ENCODE data around the gene EPN1.

The EPN1 gene

GRCh38 chr19:55694656-55695491, 19.8 kb downstream of the EPN1 start:
- Histone ChIP-seq H3K4me3 (no peak overlapping the region), H3K9me3 (ENCODE audit: low read depth, low read length) (no peaks in the 10 kb centered on the region), H3K36me3 (ENCODE audit: insufficient read depth, low read length) (peaks cover 17% of the 10 kb centered on the region; the same call in 1 of the 2 replicates), H3K9ac (ENCODE audit: insufficient read length) (no peak overlapping the region), H3K27ac (no peak overlapping the region)
- no peak for TF ChIP-seq POLR2AphosphoS5 (IDR thresholded peaks at IDR 0.05; ENCODE audit: borderline replicate concordance, low read depth, low read length)
- TF ChIP-seq EZH2 (IDR thresholded peaks at IDR 0.05), result no peak
- TF ChIP-seq FOXP2 (optimal IDR thresholded peaks at IDR 0.05; ENCODE audit: control extremely low read depth, extremely low read length, insufficient read depth), result no peak
- DNase-seq (ENCODE audit: low read depth, low spot score), result no peak

- TF ChIP-seq EZH2 (IDR thresholded peaks at IDR 0.05), result no peak
- no peak for DNase-seq (ENCODE audit: low read depth, low spot score)
- H3K36me3 ChIP-seq (ENCODE audit: insufficient read depth, low read length), result peaks cover 19% of the 10 kb centered on the region; the same call in 1 of the 2 replicates
- H3K27ac ChIP-seq, result no peak overlapping the region
- H3K4me3 ChIP-seq, result no peak overlapping the region
- no peak overlapping the region for H3K9ac ChIP-seq (ENCODE audit: insufficient read length)
- H3K9me3 ChIP-seq (ENCODE audit: low read depth, low read length), result no peaks in the 10 kb centered on the region
These were observed 20.7 kb downstream of the EPN1 start for GRCh38 chr19:55695511-55696290.

- Histone ChIP-seq H3K36me3 (ENCODE audit: insufficient read depth, low read length) (peaks cover 19% of the 10 kb centered on the region; the same call in 1 of the 2 replicates), H3K9ac (ENCODE audit: insufficient read length) (no peak overlapping the region), H3K27ac (no peak overlapping the region), H3K9me3 (ENCODE audit: low read depth, low read length) (no peaks in the 10 kb centered on the region), H3K4me3 (no peak overlapping the region)
- TF ChIP-seq POLR2AphosphoS5 (IDR thresholded peaks at IDR 0.05; ENCODE audit: borderline replicate concordance, low read depth, low read length) (no peak), EZH2 (IDR thresholded peaks at IDR 0.05) (no peak), FOXP2 (optimal IDR thresholded peaks at IDR 0.05; ENCODE audit: control extremely low read depth, extremely low read length, insufficient read depth) (no peak)
- no peak for DNase-seq (ENCODE audit: low read depth, low spot score)
These were observed 21.5 kb downstream of the EPN1 start for GRCh38 chr19:55696301-55697068.

GRCh38 chr19:55697069-55697440, 22.0 kb downstream of the EPN1 start:
- TF ChIP-seq FOXP2 (optimal IDR thresholded peaks at IDR 0.05; ENCODE audit: control extremely low read depth, extremely low read length, insufficient read depth) (no peak), EZH2 (IDR thresholded peaks at IDR 0.05) (no peak), POLR2AphosphoS5 (IDR thresholded peaks at IDR 0.05; ENCODE audit: borderline replicate concordance, low read depth, low read length) (no peak)
- DNase-seq (ENCODE audit: low read depth, low spot score), result no peak
- Histone ChIP-seq H3K36me3 (ENCODE audit: insufficient read depth, low read length) (peaks cover 19% of the 10 kb centered on the region; the same call in 1 of the 2 replicates), H3K9me3 (ENCODE audit: low read depth, low read length) (no peaks in the 10 kb centered on the region), H3K4me3 (no peak overlapping the region), H3K27ac (no peak overlapping the region), H3K9ac (ENCODE audit: insufficient read length) (no peak overlapping the region)

GRCh38 chr19:55697698-55698097, 22.7 kb downstream of the EPN1 start:
- H3K9ac ChIP-seq (ENCODE audit: insufficient read length), result no peak overlapping the region
- H3K27ac ChIP-seq, result no peak overlapping the region
- H3K9me3 ChIP-seq (ENCODE audit: low read depth, low read length), result no peaks in the 10 kb centered on the region
- TF ChIP-seq EZH2 (IDR thresholded peaks at IDR 0.05) (no peak), FOXP2 (optimal IDR thresholded peaks at IDR 0.05; ENCODE audit: control extremely low read depth, extremely low read length, insufficient read depth) (no peak), POLR2AphosphoS5 (IDR thresholded peaks at IDR 0.05; ENCODE audit: borderline replicate concordance, low read depth, low read length) (no peak)
- H3K4me3 ChIP-seq, result no peak overlapping the region
- DNase-seq (ENCODE audit: low read depth, low spot score), result no peak
- H3K36me3 ChIP-seq (ENCODE audit: insufficient read depth, low read length), result peaks cover 19% of the 10 kb centered on the region; the same call in 1 of the 2 replicates

- H3K27ac ChIP-seq, result no peak overlapping the region
- DNase-seq (ENCODE audit: low read depth, low spot score), result no peak
- peaks cover 15% of the 10 kb centered on the region; the same call in 1 of the 2 replicates for H3K36me3 ChIP-seq (ENCODE audit: insufficient read depth, low read length)
- TF ChIP-seq FOXP2 (optimal IDR thresholded peaks at IDR 0.05; ENCODE audit: control extremely low read depth, extremely low read length, insufficient read depth) (no peak), POLR2AphosphoS5 (IDR thresholded peaks at IDR 0.05; ENCODE audit: borderline replicate concordance, low read depth, low read length) (no peak), EZH2 (IDR thresholded peaks at IDR 0.05) (no peak)
- H3K9me3 ChIP-seq (ENCODE audit: low read depth, low read length), result no peaks in the 10 kb centered on the region
- H3K4me3 ChIP-seq, result no peak overlapping the region
- no peak overlapping the region for H3K9ac ChIP-seq (ENCODE audit: insufficient read length)
These were observed 23.2 kb downstream of the EPN1 start for GRCh38 chr19:55698256-55698655.

GRCh38 chr19:55699221-55699620, 24.2 kb downstream of the EPN1 start:
- no peak overlapping the region for H3K9ac ChIP-seq (ENCODE audit: insufficient read length)
- H3K9me3 ChIP-seq (ENCODE audit: low read depth, low read length), result no peaks in the 10 kb centered on the region
- no peak for TF ChIP-seq POLR2AphosphoS5 (IDR thresholded peaks at IDR 0.05; ENCODE audit: borderline replicate concordance, low read depth, low read length)
- no peak for TF ChIP-seq EZH2 (IDR thresholded peaks at IDR 0.05)
- H3K36me3 ChIP-seq (ENCODE audit: insufficient read depth, low read length), result peaks cover 9% of the 10 kb centered on the region; the same call in 1 of the 2 replicates
- no peak for DNase-seq (ENCODE audit: low read depth, low spot score)
- H3K4me3 ChIP-seq, result no peak overlapping the region
- H3K27ac ChIP-seq, result no peak overlapping the region

- DNase-seq (ENCODE audit: low read depth, low spot score), result no peak
- no peak for TF ChIP-seq POLR2AphosphoS5 (IDR thresholded peaks at IDR 0.05; ENCODE audit: borderline replicate concordance, low read depth, low read length)
- TF ChIP-seq FOXP2 (optimal IDR thresholded peaks at IDR 0.05; ENCODE audit: control extremely low read depth, extremely low read length, insufficient read depth), result no peak
- no peak for TF ChIP-seq EZH2 (IDR thresholded peaks at IDR 0.05)
- Histone ChIP-seq H3K4me3 (no peak overlapping the region), H3K9ac (ENCODE audit: insufficient read length) (no peak overlapping the region), H3K36me3 (ENCODE audit: insufficient read depth, low read length) (peaks cover 3% of the 10 kb centered on the region; the same call in 1 of the 2 replicates), H3K9me3 (ENCODE audit: low read depth, low read length) (no peaks in the 10 kb centered on the region), H3K27ac (no peak overlapping the region)
These were observed 25.8 kb downstream of the EPN1 start for GRCh38 chr19:55700813-55701212.
